Stimulated activated CD4-positive, alpha-beta T cell treated with anti-CD3 and anti-CD28 coated beads, TNF-alpha, amount 100 ng/mL, for 24 hours (primary cell): ENCODE results near the gene PDE4D.
"Not testable (repeated sequence)": the region's sequence is repeated elsewhere in the genome, so short reads cannot be mapped to it uniquely, and the experiment has no call there.

Source experiments
- DNase-seq, 3 experiments: peaks; one replicate each; pipeline ENCODE4 v3.0.0-alpha.2; 2020; ENCODE audit warnings: low read depth in 3 of 3

The PDE4D gene

GRCh38 chr5:59583810-59584562 lies 309.5 kb downstream of the PDE4D start:
- DNase-seq, result no peak

- no peak for DNase-seq
Measured at GRCh38 chr5:59583151-59583809, 310.2 kb downstream of the PDE4D start.

- no peak for DNase-seq
Measured at GRCh38 chr5:59582746-59583145, 310.8 kb downstream of the PDE4D start.

- no peak for DNase-seq
Measured at GRCh38 chr5:59579824-59580167, 313.7 kb downstream of the PDE4D start.

- no peak for DNase-seq
Measured at GRCh38 chr5:59579101-59579823, 314.3 kb downstream of the PDE4D start.

GRCh38 chr5:59577485-59577884 lies 316.0 kb downstream of the PDE4D start:
- DNase-seq, result no peak

- no peak for DNase-seq
Measured at GRCh38 chr5:59575648-59576445, 317.7 kb downstream of the PDE4D start.

GRCh38 chr5:59573509-59573908 lies 320.0 kb downstream of the PDE4D start:
- DNase-seq, result not testable (repeated sequence)

- no peak for DNase-seq
Measured at GRCh38 chr5:59571067-59571466, 322.5 kb downstream of the PDE4D start.

- no peak for DNase-seq
Measured at GRCh38 chr5:59569608-59570334, 323.8 kb downstream of the PDE4D start.

GRCh38 chr5:59569158-59569557 lies 324.4 kb downstream of the PDE4D start:
- DNase-seq, result no peak

- no peak for DNase-seq
Measured at GRCh38 chr5:59568161-59568560, 325.4 kb downstream of the PDE4D start.

- no peak for DNase-seq
Measured at GRCh38 chr5:59565551-59565950, 328.0 kb downstream of the PDE4D start.

GRCh38 chr5:59564895-59565294 lies 328.6 kb downstream of the PDE4D start:
- no peak for DNase-seq

- no peak for DNase-seq
Measured at GRCh38 chr5:59562756-59563389, 330.7 kb downstream of the PDE4D start.

GRCh38 chr5:59560553-59560952 lies 333.0 kb downstream of the PDE4D start:
- DNase-seq, result no peak

- DNase-seq, result no peak
Measured at GRCh38 chr5:59559847-59560246, 333.7 kb downstream of the PDE4D start.

GRCh38 chr5:59559323-59559722 lies 334.2 kb downstream of the PDE4D start:
- DNase-seq, result no peak

- DNase-seq, result no peak
Measured at GRCh38 chr5:59558501-59558900, 335.0 kb downstream of the PDE4D start.

GRCh38 chr5:59557572-59557971 lies 336.0 kb downstream of the PDE4D start:
- no peak for DNase-seq

- no peak for DNase-seq
Measured at GRCh38 chr5:59555596-59555995, 337.9 kb downstream of the PDE4D start.
